ENCODE results near the gene SCAMP5. TPM values are rescaled to one million over a fixed set of nuclear protein-coding genes. Genes with fewer than 3 reads are reported as not detected.

SCAMP5 gene
- total and polyA plus RNA-seq, 2 of the 13 experiments (the other 11 are each of a cell fraction or from before 2014, with no cell fraction given) = 34.3 to 49.0 TPM

DNA sequence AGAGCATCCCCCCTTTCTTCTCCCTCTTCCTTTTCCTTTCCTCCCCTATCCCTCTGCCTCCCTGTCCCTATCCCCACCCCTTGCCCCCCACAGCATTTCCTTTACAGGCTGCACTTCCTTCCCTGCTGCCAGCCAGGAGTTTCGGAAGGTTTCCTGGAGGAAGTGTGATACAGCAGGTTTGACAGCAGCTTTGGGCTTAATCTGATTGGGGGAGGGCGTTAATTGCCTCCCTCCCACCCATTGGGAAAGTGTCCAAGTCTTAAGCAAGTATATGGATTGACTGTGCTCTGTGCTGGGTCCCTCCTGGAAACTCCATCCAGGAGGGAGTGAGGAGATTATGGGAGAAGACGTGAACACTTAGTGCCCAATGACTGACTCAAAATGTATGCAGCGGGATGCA is 1.8 kb downstream of the SCAMP5 start:
- BruUV-seq (replicated peaks) = no TSS peak
- Histone ChIP-seq H3K36me3 (replicated peaks in 1 of 2; ENCODE audit: control insufficient read depth in 1 of 2, insufficient read depth in 2 of 2, low read length in 2 of 2) (no peaks in the 10 kb centered on the region), H3K9me3 (ENCODE audit: low read length) (no peaks in the 10 kb centered on the region), H3K27me3 (ENCODE audit: control insufficient read depth in 1 of 2, insufficient read depth in 2 of 2, low read length in 2 of 2) (no peaks in the 10 kb centered on the region), H3K4me3 (replicated peaks in 1 of 3; ENCODE audit: insufficient read depth in 1 of 3, low read depth in 2 of 3, low read length in 3 of 3) (no peak overlapping the region), H3K27ac (ENCODE audit: extremely low read length, insufficient read depth, low read length) (no peak overlapping the region), H2AFZ (ENCODE audit: low read length) (no peak overlapping the region), H3K9ac (ENCODE audit: insufficient read depth, low read depth, low read length) (no peak overlapping the region), H3K79me2 (ENCODE audit: insufficient read depth, low read length) (peaks cover 19% of the 10 kb centered on the region), H3K4me2 (ENCODE audit: low read depth, low read length) (peak overlapping the region; percentile 96), H3K4me1 (ENCODE audit: insufficient read depth, low read length) (peaks cover 21% of the 10 kb centered on the region), H4K20me1 (ENCODE audit: insufficient read depth, low read length) (no peaks in the 10 kb centered on the region; the same call in 1 of the 2 replicates)
- ATAC-seq (no peak), FAIRE-seq (no peak), DNase-seq (ENCODE audit: low spot score) (no peak)
- POLR2A ChIA-PET = no interaction called here
- CTCF ChIA-PET (ENCODE audit: low intra/inter-chr PET ratio, low total read pairs) = no interaction called here
- in situ Hi-C loops (cut with HindIII; ENCODE audit: extremely low pct_ligation_motif_present, low pct_unique_long_range_greater_than_20kb) = no loop called here
- no peak for TF ChIP-seq RAD51 (IDR thresholded peaks at IDR 0.05; ENCODE audit: borderline replicate concordance)
- no peak for TF ChIP-seq ZNF678 (CRISPR knock-in tag; IDR thresholded peaks at IDR 0.05)
- no peak for TF ChIP-seq AFF4 (CRISPR knock-in tag; IDR thresholded peaks at IDR 0.05)
- TF ChIP-seq, protein P1, sequence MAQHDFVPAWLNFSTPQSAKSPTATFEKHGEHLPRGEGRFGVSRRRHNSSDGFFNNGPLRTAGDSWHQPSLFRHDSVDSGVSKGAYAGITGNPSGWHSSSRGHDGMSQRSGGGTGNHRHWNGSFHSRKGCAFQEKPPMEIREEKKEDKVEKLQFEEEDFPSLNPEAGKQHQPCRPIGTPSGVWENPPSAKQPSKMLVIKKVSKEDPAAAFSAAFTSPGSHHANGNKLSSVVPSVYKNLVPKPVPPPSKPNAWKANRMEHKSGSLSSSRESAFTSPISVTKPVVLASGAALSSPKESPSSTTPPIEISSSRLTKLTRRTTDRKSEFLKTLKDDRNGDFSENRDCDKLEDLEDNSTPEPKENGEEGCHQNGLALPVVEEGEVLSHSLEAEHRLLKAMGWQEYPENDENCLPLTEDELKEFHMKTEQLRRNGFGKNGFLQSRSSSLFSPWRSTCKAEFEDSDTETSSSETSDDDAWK (CRISPR knock-in tag; IDR thresholded peaks at IDR 0.05) = no peak
- no peak for TF ChIP-seq CENPT (CRISPR knock-in tag; IDR thresholded peaks at IDR 0.05; ENCODE audit: low read depth)
- TF ChIP-seq, protein P2, sequence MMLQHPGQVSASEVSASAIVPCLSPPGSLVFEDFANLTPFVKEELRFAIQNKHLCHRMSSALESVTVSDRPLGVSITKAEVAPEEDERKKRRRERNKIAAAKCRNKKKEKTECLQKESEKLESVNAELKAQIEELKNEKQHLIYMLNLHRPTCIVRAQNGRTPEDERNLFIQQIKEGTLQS (CRISPR knock-in tag; IDR thresholded peaks at IDR 0.05) = no peak
- no peak for TF ChIP-seq HNF1B (CRISPR knock-in tag; IDR thresholded peaks at IDR 0.05)
- TF ChIP-seq NFE2 (CRISPR knock-in tag; IDR thresholded peaks at IDR 0.05) = no peak
- TF ChIP-seq PAX8 (CRISPR knock-in tag; IDR thresholded peaks at IDR 0.05; ENCODE audit: borderline replicate concordance) = no peak
- TF ChIP-seq ZSCAN25 (CRISPR knock-in tag; IDR thresholded peaks at IDR 0.05) = no peak
- TF ChIP-seq SMARCC2 (IDR thresholded peaks at IDR 0.05) = no peak
- 93% methylated on average over 4 of the region's 4 CpGs for WGBS (ENCODE audit: low lambda C conversion rate)
- intact Hi-C loops (cut with micrococcal nuclease; ENCODE audit: unreplicated experiment) = no loop called here

Data from HepG2 (cell line).